ENCODE results near the gene PVALEF.
"Not testable (repeated sequence)": the region's sequence is repeated elsewhere in the genome, so short reads cannot be mapped to it uniquely, and the experiment has no call there.

Gene PVALEF

DNA sequence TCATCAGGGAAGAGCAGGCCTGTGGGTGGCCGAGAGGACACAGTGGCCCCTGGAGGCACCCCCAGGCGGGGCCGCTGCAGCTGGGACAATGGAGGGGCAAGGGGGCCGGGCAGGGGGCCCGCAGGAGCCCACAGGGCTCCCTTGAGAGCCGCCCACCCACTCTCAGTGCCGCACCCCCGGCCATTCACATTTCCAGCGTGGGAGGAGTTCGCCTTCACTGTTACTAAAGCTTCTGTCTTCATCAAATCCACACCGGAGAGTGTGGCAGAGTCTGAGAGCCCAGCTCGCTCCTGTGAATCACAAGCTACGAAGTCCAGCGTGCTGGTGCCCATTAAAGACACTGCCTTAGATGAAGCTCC, 20.9 kb upstream of the PVALEF start:
- no peak for DNase-seq (ENCODE audit: low read depth)

DNA sequence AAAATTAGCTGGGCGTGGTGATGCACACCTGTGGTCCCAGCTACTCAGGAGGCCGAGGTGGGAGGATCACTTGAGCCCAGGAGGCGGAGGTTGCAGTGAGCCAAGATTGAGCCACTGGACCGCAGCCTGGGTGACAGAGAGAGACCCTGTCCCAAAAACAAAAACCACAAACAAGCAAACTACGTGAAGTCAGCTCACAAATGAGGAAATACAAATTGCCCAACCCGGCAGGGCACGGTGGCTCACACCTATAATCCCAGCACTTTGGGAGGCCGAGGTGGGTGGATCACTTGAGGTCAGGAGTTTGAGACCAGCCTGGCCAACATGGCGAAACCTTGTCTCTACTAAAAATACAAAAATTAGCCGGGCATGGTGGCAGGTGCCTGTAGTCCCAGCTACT, 19.1 kb upstream of the PVALEF start:
- not testable (repeated sequence) for DNase-seq (ENCODE audit: low read depth)

DNA sequence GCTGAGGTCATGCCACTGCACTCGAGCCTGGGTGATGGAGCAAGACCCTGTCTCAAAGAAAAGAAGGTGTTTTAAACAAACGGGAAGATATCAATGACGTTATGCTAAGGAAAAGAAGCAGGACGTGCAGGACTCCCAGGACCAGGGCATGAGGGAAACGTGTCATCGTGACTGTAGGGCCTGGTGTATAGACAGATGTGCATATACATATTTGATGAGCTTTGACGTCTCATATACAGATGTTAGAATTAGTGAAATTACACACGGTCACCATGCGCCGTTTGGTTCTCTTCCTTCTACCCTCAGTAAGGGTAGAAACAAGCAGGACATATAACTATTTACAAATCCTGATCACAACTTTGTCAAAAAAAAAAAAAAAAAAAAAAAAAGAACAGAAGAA, 17.6 kb upstream of the PVALEF start:
- DNase-seq (ENCODE audit: low read depth), result no peak

DNA sequence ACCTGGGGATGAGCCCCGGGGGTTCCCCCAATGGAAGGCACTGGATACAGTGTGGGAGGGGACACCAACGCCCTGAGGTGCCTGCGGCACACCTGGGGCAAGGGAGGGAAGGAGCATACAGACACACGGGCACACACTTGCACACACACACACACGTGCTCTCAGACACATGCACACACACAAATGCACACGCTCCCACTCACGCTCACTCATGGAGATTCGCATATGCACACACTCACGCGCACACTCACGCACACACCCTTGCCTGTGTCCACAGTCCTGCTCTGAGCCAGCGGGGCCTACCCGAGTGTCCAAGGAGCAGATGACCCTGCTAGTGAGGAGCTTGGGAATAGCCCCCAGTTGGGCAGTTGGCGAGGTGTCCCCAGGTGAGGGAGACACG, 16.7 kb upstream of the PVALEF start:
- DNase-seq (ENCODE audit: low read depth), result no peak

DNA sequence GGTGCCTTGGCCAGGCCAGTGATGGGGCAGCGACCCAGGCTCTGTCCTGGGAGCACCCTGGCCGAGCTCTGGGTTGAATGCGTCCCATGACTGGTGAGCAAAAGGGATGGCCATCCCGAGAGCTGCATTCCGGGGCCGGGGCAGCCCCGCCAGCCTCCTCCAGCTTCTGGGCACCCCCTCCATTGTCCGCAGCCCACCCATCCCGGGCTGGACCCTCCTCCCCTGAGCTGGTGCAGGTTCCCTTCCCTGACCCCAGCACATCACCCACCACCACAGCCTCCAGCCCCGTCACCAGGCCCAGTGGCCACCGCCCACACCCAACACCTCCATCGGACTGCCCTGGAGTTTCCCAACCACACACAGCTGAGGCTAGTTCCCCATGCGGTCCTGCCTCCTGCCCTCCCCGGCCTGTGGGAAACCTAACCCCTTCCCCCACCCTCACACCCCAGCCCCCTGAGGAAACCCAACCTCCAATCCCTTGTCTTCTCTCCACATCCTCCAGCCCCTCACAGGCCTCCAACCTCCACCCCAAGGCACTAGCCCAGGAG, 16.2 kb upstream of the PVALEF start:
- DNase-seq (ENCODE audit: low read depth), result no peak

DNA sequence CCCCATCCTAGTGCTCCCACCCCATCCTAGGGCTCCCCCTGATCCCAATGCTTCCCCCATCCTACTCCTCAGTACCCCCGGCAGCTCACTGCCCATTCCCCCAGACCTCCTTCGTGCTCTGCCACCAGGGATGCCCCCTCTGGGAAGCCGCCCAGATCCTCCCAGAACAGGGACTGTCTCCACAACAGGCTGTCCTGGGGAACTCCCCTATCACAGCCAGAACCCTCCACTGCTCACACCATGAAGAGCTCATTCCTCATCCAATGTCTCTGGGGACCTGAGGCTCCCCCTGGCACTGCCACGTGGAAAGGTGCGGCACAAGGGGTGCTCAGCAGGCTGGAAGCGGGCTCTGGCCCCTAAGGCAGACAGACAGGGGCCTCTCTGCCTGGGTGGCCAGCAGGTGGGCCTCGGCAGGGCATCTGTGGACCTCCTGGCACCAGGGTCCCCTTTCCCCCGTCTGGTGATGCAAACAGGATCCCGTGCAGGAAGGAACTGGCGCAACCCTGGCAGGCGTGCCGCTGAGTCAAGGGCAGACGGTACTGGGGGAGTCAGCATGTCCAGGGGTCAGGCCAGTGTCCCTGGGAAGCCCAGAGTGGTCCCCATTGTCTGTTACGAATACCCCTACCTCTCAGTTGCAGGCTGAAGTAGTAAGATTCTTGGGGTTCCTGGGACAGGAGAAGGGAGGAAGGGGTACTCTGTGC, 14.8 kb upstream of the PVALEF start:
- no peak for DNase-seq (ENCODE audit: low read depth)

DNA sequence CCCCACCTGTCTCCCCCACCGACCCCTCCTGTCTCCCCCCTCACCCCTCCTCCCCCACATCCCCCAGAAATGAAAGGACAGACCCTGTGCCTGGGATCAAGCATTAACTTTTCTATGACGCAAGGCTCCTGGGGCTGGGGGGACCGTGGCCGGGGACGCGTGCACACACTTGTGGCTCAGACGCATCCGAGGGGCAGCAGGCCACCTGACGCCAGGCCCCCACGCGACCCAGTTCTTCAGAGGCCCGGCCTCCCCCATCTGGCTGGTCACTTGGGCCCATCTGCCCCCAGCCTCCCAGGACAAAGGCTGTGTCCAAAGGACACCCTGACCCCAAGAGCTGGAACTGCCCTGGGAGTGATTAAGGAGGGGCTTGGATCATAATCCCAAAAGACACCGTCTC, 14.0 kb upstream of the PVALEF start:
- no peak for DNase-seq (ENCODE audit: low read depth)

DNA sequence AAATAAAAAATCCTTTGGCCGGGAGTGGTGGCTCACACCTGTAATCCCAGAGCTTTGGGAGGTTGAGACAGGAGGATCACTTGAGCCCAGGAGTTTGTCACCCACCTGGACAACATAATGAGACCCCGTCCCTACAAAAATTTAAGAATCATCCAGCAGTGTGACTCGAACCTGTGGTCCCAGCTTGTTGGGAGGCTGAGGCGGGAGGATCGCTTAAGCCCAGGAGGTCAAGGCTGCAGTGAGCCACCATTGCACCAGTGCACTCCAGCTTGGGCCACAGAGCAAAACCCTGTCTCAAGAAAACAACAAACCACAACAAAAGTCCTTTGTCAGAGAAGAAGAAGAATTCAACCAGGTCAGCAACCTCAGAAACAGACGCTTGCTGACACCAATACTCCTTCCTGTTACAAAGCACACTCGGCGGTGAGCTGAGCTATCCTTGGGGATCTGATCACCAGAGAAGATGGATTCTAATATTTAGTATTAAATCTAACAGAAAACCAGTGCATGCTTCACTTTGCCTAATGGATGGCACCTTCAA, 12.9 kb upstream of the PVALEF start:
- no peak for DNase-seq (ENCODE audit: low read depth)

DNA sequence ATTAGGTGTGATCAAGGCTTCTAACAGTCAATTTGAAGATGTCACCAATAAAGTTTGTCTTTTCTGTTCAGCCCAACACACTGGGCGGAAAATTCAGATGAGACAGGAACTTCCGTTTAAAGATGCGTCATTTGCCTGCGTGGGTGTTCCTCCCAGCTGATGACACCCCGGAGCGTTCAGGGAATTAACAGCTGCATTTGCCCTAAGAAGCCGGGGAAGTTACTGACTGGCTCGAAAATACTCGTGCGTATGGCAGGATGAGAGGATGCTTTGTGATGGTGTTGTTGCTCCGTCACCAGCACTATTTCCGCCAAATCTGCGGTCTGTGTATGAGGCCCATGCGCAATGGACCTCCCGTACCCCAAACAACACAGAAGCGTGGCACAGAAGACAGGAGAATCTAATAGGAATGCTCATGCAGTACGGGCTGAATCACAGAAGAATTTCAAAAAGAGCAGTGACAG, 11.9 kb upstream of the PVALEF start:
- no peak for DNase-seq (ENCODE audit: low read depth)

DNA sequence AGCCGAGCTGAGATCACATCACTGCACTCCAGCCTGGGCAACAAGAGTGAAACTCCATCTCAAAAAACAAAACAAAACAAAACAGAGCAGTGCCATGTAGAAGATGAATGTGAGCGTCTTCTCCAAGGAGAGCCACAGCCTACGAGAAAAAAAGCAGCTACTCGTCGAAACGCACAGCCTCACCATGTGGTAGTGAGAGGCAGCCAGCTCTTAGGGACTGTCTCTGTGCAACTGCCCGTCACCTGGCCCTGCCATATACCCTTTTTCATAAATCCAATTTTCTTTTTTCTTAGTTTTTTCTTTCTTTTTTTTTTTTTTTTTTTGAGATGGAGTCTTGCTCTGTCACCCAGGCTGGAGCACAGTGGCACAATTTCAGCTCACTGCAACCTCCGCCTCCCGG, 11.3 kb upstream of the PVALEF start:
- not testable (repeated sequence) for DNase-seq (ENCODE audit: low read depth)

DNA sequence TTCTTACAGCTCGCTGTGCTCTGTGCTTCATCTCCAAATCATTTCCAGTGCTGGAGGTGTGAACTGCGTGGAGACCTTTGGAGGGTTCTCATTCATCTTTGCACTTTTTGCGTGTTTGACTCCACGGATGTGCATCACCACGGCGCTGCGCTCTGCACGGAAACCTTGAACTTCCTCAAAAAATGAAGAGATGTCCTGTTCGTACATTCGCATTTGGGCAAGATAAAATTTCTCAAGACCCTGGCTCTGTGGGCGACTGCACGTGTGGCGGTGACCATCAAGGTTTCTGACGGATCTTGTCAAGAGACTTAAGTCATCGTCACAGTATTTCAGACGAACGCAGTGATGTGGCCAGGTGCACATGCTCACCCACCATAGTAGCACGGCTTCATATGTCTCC, 10.3 kb upstream of the PVALEF start:
- DNase-seq (ENCODE audit: low read depth), result no peak

DNA sequence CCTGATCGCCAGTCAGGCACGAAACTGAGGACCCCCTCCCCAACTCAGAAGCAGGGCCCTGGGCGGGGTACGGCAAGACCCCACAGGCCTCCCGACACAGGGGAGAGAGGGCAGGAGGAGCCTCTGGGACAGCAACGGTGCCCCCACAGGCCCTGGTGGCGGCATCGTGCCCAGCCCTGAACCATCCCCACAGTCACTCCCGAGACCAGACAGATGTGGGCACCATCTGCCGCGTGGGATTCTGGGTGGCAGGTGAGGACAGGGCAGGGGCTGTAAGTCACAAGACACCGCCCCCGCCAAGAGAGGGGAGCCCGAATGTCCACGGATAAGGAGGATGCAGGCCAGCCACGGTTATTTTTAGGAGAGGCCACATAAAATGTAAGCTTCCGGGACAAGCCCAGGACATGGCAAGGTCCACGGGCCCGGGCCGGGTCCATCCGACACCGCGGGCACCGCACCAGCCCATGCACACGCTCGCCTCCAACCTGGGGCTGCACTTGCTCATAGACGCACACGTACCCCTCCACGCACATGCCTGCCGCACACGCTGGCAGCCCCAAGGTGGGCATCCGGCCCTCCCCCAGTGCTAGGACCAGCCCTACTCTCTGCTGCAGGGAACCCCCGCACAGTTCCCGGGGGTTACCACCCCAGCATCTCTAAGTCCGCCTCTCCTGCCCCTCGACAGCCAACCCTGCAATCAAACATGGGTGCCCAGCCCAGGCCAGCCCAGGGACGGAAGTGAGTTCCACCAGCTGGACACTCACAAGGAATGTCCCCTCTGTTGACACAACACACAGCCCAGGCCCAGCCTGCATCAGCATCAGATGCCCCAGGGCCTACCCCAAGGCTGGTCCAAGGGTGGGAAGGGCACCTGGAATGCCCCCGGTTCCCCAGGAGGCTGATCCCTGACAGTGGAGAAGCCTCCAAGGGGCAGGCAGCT, 8.2 kb upstream of the PVALEF start:
- DNase-seq (ENCODE audit: low read depth), result no peak

DNA sequence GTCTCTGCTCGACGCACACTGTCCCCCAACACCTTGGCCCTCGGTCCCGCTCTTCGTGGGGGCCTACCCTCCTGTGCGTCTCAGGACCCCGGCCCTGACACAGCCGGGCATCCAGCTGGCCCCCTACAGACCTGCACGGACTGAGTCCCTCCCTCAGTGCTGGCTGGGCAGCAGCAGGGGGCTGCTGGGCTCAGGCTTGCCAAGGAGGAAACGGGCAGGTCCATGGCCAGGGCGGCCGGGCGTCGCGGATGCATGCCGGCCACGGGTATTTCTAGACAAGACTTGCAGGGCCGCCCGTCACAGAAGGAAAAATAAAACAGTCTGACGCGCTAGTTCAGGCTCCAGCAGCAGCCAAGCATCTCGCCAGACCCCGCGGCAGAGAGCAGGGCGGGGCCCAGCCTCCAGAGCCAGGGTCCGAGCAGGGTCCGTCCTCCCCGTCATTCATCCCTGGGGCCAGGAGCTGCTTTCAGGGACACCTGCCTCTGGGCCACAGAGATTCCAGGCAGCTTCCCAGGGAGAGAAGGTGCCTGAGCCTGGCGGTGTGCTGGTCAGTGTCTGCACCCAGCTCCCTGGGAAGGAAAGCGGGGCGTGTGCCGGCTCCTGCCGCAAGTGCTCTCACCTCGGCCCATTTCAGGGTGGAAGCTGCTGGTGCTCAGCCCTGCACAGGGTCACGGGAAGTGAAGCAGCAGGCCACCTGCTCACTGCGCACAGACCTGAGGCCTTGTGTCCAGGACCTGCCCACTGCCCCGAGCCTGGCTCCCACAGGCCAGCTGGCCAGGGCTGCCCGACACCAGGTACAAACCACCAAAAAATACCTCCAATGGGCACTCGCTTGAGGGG, 7.2 kb upstream of the PVALEF start:
- DNase-seq (ENCODE audit: low read depth), result no peak

DNA sequence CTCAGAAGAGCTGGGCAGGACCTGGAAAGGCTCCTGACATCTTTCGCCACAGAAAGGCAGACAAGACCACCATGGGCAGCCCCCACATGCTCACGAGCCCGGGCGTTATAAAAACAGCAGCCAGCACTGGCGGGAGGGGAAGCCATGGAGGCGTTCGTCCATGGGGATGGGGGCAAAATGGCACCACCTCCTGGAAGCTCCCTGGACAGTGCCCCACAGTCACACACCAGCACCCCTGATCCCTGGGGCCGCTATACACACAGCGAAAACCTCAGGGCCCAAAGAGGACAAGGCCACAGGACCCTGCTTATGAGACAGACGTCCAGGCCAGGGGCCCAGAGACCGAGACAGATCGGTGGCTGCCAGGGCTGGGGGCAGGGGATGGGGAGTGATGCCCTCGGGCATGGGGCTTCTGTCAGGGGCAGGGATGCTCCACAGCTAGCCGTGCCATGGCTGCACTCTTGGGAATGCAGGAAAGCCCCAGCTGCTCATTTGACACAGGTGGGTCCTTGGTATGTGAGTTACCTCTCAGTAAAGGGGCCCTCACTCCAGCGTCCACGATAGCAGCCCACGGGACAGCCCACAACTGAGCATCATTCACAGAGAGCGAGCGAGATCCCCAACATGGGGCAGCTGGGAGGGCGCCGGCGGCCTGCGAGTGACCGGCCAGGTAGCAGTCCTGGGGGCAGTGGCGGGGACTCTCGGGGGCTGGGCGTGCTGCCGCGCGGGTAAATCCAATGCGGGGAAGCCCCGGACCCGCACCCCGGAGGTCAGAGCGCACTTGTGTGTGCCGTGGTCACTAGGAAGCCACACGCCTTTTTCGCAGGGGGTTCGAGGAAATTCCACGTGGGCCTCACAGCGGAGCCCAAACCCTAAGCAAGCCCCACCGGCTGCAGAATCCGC, 6.4 kb upstream of the PVALEF start:
- no peak for DNase-seq (ENCODE audit: low read depth)

DNA sequence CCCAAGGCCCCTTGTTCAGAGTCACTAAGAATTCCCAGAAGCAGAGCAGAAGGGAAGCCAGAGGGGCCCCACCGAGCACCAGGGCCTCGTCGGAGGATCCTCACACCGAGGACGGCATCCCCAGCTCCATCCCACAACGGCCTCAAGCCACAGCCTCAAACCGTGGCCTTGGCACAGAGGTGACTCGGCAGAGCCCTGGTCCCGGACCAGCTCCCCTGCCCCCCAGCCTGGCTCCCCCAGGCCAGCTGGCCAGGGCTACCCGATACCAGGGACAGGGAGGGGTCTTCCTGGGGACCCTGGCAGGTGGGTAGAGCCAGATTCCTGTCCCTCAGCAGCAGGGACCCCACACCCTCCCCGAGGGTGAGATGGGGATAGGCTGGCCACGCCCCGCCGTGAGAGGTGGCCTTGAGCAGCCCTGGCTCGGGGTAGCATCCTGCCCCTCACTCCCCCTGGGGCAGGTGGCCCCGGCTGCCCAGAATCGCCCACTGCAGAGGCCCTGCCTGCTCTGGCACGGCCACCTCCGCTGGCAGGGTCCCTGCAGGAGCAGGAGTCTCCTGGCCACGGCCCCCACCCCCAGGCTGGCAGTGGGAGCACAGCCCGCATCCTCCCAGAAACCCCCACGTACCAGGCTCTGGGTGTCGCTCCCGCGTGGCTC, 5.6 kb upstream of the PVALEF start:
- no peak for DNase-seq (ENCODE audit: low read depth)

DNA sequence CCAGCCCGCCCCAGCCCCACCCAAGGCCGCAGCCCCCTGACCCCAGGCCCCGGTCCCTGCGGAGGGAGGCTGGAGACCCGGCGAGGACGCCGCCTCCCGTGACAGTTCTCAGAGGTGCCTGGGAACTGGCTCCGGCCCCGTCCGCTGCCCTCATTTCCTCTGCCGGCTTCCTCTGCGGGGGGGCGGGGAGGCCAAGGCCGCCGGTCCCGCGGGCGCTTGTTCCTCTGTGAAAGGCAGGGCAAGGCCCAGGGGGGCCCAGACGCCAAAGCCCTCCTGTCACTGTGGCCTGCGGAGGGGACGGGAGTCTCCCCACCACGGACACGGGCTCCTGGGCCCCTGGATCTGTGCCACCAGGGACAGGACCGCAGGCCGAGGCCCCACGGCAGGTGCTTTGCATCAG, 5.0 kb upstream of the PVALEF start:
- no peak for DNase-seq (ENCODE audit: low read depth)

DNA sequence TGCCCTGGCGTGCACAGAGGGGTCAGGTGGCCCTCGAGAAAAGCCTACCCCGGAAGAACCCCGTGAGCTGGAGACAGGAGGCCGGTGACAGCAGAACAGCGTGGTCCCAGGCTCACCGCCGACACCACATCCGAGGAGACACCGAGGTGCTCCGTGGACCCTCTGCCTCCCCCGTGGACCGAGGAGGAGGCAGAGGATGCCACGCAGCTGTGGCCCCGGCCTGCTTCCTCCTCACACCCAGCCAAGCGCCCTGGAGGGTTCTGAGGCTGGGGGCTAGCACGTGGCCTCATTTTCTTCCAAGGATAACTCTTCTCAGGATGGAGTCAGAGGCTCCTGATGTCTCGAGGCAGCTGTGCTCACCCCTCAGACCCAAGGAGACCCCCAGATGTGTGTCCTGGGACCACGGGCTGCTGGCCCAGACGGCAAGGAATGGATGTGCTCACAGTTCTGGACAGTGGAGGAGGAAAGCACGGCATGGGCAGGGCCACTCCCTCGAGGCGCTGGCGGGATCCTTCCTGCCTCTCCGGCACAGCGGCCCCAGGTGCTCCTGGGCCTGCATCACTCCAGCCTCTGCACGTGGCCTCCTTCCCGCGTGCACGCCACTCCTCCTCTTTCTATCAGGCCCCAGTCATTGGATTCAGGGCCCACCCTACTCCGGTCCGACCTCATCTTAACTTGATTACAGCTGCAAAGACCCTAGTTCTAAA, 4.4 kb upstream of the PVALEF start:
- DNase-seq (ENCODE audit: low read depth), result no peak

DNA sequence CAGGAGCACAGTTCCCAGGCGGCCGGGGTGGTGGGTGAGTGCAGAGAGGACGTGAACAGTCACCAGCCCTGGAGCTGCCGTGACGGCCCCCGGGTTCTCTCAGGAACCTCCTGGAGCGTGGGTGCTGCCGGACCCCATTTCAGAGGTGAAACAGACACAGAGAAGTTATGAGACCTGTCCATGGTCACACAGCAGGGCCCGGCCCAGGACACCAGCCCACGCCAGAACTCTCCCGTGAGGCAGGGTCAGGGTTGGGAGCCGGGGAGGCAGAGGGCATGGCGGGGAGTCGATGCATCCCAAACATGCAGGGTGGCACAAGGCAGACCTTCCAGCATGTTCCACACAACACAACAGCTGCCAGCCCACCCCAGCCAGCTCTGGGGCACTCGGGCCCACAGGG, 3.8 kb upstream of the PVALEF start:
- DNase-seq (ENCODE audit: low read depth), result no peak

DNA sequence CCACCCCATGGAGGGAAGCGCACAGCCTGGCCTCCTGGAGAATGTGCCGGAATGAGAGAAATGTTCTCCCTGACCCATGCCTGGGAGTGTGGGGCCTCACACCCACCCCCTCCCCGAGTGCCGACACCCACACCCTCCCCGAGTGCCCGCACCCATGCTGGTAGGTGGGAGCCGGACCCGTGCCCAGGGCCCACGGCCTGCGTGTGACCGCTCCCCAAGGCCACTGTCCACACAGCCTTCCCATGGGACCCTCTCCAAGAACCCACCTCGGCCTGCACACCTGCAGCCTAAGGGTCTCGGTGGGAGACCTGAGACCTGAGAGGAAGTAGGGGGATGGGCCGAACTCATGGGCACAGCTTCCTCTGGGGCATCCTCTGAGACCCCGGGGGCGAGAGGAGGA, 3.3 kb upstream of the PVALEF start:
- DNase-seq (ENCODE audit: low read depth), result no peak

DNA sequence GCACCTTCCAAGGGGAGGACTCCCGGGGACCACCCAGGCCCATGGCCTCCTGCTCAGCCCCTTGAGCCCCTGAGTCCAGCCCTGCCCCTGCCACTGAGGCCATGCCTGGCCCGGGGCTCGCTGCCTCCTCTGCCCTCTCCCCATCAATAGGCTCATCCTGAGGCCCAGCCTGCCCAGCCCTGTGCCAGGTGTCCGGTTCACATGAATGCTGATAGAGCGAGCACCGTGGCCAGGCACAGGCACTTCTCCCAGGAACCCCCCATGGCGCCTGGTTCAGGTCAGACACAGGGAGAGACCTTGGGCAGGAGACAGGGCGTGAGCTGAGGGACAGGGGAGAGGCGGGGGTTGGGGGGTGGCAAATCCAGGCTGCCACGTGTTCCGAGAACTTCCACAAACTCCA, 2.8 kb upstream of the PVALEF start:
- DNase-seq (ENCODE audit: low read depth), result no peak
